HFFc6 (cell line): ENCODE measurements around the gene MAGIX. TPM values are rescaled to one million over a fixed set of nuclear protein-coding genes. Genes with fewer than 3 reads are reported as not detected.

Experiments used
- DNase-seq: peaks from one replicate; pipeline ENCODE4 v3.0.0-alpha.2; 2018
- H3K27ac Mint-ChIP-seq: 2 replicates; pipeline ENCODE4 v1.8.0; 2020; ENCODE audit warnings: mild to moderate bottlenecking, mixed read lengths
- H3K27me3 Mint-ChIP-seq: 2 replicates; pipeline ENCODE4 v1.8.0; 2021; ENCODE audit warnings: mild to moderate bottlenecking, moderate library complexity, mixed read lengths; ENCODE audit not compliant: insufficient read depth
- H3K36me3 Mint-ChIP-seq: 2 replicates; pipeline ENCODE4 v1.8.0; 2021; ENCODE audit warnings: low read depth, mixed read lengths
- H3K4me1 Mint-ChIP-seq: 2 replicates; pipeline ENCODE4 v1.8.0; 2020; ENCODE audit warnings: low read depth, mixed read lengths
- H3K4me3 Mint-ChIP-seq: 2 replicates; pipeline ENCODE4 v1.8.0; 2020; ENCODE audit warnings: mild to moderate bottlenecking, moderate library complexity, mixed read lengths
- H3K9me3 Mint-ChIP-seq: 2 replicates; pipeline ENCODE4 v1.8.0; 2020; ENCODE audit warnings: mild to moderate bottlenecking, mixed read lengths
- CTCF ChIP-seq: fragments of 200-600 bp; sonication (generic); IDR thresholded peaks from 2 replicates; pipeline ENCODE4 v1.5.0; 2021; ENCODE audit warnings: antibody characterized with exemption, mild to moderate bottlenecking
- total RNA-seq, 6 experiments: library from RNA; stranded (reverse); fragmentation: NEBNext Ultra II Directional; extraction: Animal tissue kit (Norgen Biotek cat#: 25700); gene quantifications; 2 replicates in 1 of 6; 3 replicates in 5 of 6; pipeline ENCODE4 v1.2.3, GENCODE V29; 2021

The MAGIX gene
- total RNA-seq, 6 experiments from 2014 or later: 0.94 to 1.9 (median 1.1) TPM

- Mint-ChIP-seq H3K36me3 (no peaks in the 10 kb centered on the region), H3K27me3 (no peaks in the 10 kb centered on the region), H3K4me3 (no peak overlapping the region), H3K27ac (no peak overlapping the region), H3K9me3 (no peaks in the 10 kb centered on the region), H3K4me1 (peaks cover 18% of the 10 kb centered on the region)
- DNase-seq: no peak
- TF ChIP-seq CTCF: no peak
Observed at GRCh38 chrX:49153467-49153866, 9.1 kb upstream of the MAGIX start.

- no peak for TF ChIP-seq CTCF
- DNase-seq: peak; percentile 16
- peak overlapping the region; percentile 99 for H3K27ac Mint-ChIP-seq
- H3K9me3 Mint-ChIP-seq: no peaks in the 10 kb centered on the region
- H3K27me3 Mint-ChIP-seq: no peaks in the 10 kb centered on the region
- no peaks in the 10 kb centered on the region for H3K36me3 Mint-ChIP-seq
- H3K4me3 Mint-ChIP-seq: peak overlapping the region; percentile 90
- peaks cover 18% of the 10 kb centered on the region for H3K4me1 Mint-ChIP-seq
Observed at GRCh38 chrX:49155243-49155899, 7.2 kb upstream of the MAGIX start.

- peaks cover 18% of the 10 kb centered on the region for H3K4me1 Mint-ChIP-seq
- no peaks in the 10 kb centered on the region for H3K27me3 Mint-ChIP-seq
- DNase-seq: peak; percentile 82
- H3K27ac Mint-ChIP-seq: peak overlapping the region; percentile 99
- peak; percentile 84 for TF ChIP-seq CTCF
- H3K4me3 Mint-ChIP-seq: peak overlapping the region; percentile 90
- H3K36me3 Mint-ChIP-seq: no peaks in the 10 kb centered on the region
- no peaks in the 10 kb centered on the region for H3K9me3 Mint-ChIP-seq
Observed at GRCh38 chrX:49155900-49156837, 6.4 kb upstream of the MAGIX start.

GRCh38 chrX:49157194-49157593 is 5.4 kb upstream of the MAGIX start:
- no peak for DNase-seq
- Mint-ChIP-seq H3K27ac (no peak overlapping the region), H3K4me1 (peaks cover 18% of the 10 kb centered on the region), H3K9me3 (no peaks in the 10 kb centered on the region), H3K36me3 (no peaks in the 10 kb centered on the region), H3K27me3 (no peaks in the 10 kb centered on the region), H3K4me3 (no peak overlapping the region)
- TF ChIP-seq CTCF: no peak

- DNase-seq: no peak
- no peaks in the 10 kb centered on the region; the same call in 1 of the 2 replicates for H3K9me3 Mint-ChIP-seq
- H3K27ac Mint-ChIP-seq: no peak overlapping the region
- TF ChIP-seq CTCF: no peak
- H3K27me3 Mint-ChIP-seq: no peaks in the 10 kb centered on the region
- H3K4me3 Mint-ChIP-seq: no peak overlapping the region
- H3K4me1 Mint-ChIP-seq: peaks cover 9% of the 10 kb centered on the region
- H3K36me3 Mint-ChIP-seq: no peaks in the 10 kb centered on the region
Observed at GRCh38 chrX:49160908-49161307, 1.6 kb upstream of the MAGIX start.
